Stimulated activated CD8-positive, alpha-beta memory T cell treated with anti-CD3 and anti-CD28 coated beads, Interleukin-12 subunit alpha, Interleukin-12 subunit beta, amount 100 ng/mL, for 24 hours (primary cell): Measurements from ENCODE around the gene HBP1.
"Not testable (repeated sequence)": the region's sequence is repeated elsewhere in the genome, so short reads cannot be mapped to it uniquely, and the experiment has no call there.

ENCODE experiments used
- DNase-seq: peaks from one replicate; pipeline ENCODE4 v3.0.0-alpha.2; 2020; ENCODE audit errors: extremely low read depth

Gene HBP1

DNA sequence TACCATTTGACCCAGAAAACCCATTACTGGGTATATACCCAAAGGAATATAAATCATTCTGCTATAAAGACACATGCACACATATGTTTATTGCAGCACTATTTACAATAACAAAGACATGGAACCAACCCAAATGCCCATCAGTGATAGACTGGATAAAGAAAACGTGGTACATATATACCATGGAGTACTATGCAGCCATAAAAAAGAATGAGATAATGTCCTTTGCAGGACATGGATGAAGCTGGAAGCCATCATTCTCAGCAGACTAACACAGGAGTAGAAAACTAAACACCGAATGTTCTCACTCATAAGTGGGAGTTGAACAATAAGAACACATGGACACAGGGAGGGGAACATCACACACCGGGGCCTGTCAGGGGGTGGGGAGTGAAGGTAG, 13.1 kb upstream of the HBP1 start:
- not testable (repeated sequence) for DNase-seq

DNA sequence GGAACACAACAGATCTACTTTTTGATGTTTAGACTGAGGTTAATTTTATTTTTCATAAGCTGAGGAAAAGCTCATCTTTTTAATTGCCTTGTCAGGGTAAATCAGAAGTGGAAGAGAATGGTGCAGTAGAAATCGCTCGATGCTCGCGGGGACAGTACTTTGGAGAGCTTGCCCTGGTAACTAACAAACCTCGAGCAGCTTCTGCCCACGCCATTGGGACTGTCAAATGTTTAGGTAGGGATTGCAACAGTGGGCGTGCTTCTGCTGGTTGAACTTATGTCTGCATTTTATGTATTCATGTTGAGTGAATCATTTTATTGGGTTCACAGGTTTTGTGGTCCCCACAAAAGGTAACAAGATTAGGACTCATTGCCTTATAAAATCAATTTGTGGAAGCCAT, 11.7 kb upstream of the HBP1 start:
- no peak for DNase-seq

DNA sequence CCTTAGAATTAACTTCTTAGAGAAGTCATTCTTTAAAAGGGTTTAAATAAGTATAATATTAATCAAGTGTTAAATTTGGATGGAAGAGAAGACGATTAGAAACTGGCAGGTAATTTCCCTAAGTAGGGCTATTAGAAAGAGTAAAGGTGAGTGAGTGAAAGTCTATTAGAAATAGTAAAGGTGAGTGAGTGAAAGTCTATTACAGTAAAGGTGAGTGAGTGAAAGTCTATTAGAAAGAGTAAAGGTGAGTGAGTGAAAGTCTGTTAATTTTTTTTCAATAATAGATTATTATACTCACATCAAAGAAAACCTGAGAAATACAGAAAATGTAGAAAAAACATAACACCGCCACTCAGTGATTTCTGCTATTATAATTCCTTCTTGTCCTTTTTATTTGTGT, 10.8 kb upstream of the HBP1 start:
- DNase-seq = no peak

DNA sequence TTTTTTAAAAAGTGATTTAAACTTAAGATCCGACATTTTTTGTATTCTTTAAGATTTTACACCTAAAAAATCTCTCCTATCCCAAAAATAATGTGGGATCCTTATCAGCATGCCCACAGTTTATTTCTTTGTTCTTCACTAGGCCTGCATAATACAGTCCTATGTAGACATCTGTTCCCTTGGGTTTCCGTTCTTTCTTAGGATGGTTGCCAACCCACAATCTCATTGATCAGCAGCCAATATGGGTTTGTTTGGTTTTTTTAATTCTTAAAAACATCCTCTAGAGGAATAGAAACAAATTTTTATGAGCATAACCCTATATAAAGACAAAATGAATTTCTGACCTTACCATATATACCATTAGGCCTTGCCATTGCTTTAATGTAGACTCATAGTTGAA, 8.4 kb upstream of the HBP1 start:
- DNase-seq = no peak

DNA sequence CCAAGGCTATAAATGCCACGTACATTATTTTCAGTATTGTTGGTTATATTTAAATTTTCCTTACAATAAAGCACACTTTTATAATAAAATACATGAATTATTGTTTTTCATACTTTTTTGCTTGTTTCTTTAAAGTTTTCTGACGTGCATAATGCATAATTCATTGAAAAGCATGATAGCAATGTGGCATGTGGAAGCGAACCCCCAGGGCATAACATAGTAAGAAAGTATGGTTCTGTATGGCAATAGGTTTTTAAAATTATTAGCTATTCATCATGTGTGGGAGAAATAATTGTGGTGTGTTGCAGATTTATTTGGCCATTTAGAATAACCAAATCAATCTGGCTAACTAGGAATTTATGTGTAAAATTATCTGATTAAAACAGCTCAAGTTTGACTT, 7.4 kb upstream of the HBP1 start:
- no peak for DNase-seq

DNA sequence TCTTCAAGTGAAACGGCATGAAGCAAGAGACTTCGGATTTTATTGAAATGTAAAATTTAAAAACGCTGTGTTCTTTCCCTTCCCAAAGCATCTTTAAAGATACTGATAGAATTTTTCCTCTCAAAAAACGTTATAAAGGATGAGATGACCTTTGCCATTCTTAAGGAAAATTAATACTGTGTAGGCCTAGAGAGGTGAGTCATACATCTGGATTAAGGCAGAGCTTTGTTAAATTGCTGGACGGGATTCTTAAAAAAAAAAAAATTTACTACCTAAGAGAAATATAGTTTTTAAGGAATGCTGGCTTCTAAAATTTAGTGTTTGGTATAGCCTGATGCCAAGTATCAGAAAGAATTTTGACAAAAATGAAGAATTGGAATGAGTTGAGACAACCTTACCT, 6.3 kb upstream of the HBP1 start:
- no peak for DNase-seq

DNA sequence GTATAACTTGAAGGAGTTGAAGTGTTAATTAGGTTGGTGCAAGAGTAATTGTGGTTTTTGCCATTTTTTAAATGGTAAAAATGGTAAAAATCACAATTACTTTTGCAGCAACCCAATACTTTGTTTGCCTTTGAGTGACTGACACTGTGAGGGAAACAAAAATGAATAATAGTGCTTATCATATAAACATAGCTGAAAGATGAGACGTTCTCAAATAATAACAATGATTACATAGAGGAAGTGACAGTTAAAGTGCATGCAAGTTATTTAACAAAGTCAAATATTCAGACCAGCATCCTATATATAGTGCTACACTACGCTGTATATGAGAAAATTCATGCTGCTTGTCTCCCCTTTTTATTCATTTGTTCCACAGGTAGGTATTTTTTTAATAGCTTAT, 4.7 kb upstream of the HBP1 start:
- no peak for DNase-seq

DNA sequence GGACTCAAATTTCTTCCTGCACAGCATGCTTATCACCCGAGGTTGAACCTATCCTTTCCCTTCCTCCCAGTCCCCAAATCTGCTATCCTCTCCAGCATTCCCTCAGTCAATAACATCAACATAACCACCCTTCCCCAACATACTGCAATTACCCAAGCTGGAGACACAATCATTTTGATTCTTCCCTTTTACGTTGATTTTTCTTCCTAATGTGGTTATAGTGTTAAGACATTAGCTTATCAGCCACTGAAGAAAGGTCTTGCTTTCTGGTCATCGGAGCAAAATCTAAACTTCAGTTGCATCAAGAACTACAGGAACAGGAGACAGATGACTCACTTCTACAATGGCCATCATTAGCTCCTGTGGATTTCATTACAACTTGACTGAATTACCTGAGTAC, 3.5 kb upstream of the HBP1 start:
- DNase-seq = no peak

DNA sequence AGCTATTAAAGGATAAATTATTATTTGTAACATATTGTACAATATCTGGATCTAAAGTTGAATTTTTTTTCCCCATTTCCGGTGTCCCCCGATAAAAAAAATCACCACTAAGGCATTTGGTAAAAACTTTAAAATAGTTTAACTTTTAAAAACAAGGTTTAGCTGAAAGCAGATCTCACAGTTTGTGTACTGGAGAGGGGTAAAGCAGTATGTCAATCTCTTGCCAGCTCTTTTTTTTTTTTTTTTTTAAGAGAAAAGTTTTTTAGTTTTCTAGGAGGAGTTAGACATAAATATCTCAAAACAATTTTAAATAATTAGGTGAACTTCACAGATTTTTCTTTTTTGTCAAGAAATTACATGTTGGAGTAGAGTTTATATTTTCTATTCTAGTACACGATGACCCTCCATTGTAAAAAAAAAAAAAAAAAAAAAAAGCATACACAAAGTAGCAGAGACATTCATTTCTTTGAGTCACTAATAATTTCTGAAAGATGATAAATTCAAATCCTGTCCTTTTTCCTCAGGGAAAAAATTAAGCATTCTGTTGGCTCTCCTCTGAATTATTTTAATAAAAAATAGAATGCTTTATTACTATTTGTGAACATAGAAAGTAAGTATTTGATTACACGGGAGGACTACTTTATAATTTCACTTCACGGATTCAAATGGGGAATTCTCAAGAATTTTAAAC, 1.9 kb upstream of the HBP1 start:
- DNase-seq = no peak

DNA sequence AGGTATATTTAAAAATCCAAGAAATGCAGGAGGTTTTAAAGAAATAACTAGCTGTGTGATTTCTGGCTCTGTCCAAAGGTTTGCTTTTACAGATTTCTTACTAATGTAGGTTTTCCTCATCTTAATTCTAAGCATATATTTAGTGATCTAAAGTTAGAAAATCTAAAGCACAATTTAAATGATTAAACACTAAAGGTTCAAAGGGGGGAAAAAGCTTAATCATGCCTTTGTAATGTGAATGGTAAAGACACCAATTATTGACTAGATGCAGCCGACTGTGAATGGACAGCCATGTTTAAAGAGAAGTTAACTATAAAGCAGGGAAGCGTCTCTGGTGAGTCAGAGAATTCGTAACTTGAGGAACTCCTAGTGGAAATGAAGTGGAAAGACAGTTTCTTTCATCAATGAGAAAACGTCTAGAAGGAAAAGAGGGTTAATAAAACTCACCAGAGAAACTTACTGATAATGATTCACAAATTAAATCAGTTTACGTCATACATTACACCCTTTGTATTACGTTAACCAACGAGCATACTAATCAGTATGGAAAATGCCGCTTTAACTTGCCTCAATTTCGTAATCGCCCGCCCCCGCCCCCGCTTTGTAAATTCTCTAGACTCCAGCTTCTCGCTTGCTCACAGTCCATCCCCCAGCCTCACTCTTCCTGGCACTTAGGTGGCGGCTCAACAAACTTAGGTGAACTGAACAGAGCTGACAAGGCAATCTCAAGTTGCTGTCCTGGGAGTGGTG, 1.1 kb upstream of the HBP1 start:
- DNase-seq = no peak

DNA sequence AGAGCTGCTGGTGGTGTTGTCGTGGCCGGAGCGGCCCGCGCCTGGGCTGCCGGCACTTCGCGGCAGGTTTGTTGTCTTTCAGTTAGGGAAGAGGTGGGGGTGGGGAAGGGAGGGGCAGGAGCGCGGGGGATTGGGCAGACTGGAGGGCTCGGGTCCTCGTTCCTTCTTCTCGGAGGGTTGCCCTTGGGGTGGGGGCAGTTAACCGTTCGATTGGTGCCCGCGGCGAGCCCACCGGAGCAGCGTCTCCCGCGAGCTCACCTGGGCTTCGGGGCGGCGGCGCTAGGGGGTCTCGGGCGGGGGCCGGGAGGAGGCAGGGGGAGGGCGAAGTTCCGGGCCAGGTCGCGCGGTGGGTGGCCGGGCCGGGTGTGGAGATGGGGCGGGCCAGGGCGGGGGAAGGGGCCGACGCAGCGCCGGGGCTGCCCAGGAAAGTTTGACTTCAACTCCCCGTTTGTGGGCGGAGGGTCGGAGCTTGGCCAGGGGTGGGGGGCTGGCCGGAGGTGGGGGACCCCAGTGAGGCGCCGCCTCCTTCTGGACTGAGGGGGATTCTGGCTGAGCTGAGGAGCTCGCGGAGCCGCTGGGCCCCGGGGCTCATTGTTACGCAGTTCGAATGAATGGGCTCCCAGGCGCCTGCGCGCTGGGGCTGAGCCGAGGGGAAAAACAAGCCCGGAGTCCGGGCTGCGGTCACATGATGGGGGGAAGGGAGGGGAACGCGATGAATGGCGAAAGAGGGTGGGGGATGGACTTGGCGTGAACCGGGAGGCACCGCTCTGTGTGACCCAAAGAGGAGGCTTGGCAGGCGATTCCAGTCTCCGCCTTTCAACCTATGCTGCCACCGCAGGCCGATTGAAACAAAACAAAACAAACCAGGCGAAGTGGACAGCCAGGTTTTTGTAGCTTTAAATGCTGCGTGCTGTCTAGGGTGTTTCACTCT, 582 bp downstream of the HBP1 start:
- DNase-seq = peak; percentile 74

DNA sequence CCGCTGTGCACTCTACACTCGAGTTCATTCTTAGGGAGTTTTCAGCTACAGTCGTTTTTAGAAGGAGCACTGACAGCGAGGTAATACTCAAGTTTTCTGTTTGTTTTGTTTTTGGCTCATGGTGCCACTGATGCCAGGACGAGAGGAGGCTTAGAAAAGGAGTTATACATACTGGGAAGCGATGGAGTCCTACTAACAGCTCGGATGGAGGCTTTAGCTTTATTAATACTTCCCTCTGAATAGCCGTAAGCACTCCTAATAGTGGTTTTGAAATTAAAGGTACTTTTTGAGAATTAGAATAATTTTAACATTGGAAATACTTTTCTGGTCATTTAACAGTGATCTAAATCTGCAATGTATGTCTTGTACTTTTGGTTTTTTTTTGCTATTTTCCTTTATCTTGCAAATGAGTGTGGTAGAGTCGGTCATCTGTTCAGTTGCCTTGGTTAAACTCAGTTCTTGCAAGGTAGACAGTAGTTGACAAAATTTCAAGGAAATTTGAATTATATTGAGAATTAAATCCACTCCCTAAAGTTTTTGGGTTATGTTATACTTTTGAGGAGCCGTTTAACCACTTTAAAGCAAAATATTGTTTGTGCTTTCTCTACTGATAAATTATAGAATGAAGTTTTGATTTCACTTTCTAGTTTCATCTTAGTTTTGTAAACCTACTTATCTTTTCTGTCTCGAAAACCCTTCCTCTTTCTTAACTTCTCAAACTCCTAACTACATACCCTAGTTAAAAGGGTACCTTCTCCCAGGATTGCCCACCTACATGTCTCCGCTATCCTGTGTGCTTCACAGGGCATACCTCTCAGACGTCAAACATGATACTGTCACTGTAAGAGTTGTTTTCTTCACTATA, 1.5 kb downstream of the HBP1 start:
- no peak for DNase-seq

DNA sequence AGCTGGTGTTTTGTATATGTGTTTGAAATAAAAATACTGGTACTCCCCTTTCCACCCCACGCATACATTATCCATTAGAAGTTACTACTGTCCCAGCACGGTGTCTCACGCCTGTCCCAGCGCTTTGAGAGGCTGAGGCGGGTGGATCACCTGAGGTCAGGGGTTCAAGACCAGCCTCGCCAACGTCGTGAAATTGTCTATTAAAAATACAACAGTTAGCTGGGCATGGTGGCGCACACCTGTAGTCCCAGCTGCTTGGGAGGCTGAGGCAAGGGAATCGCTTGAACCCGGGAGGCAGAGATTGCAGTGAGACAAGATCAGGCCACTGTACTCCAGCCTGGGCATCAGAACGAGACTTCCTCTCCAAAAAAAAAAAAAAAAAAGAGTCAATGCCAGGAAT, 2.7 kb downstream of the HBP1 start:
- DNase-seq = no peak

DNA sequence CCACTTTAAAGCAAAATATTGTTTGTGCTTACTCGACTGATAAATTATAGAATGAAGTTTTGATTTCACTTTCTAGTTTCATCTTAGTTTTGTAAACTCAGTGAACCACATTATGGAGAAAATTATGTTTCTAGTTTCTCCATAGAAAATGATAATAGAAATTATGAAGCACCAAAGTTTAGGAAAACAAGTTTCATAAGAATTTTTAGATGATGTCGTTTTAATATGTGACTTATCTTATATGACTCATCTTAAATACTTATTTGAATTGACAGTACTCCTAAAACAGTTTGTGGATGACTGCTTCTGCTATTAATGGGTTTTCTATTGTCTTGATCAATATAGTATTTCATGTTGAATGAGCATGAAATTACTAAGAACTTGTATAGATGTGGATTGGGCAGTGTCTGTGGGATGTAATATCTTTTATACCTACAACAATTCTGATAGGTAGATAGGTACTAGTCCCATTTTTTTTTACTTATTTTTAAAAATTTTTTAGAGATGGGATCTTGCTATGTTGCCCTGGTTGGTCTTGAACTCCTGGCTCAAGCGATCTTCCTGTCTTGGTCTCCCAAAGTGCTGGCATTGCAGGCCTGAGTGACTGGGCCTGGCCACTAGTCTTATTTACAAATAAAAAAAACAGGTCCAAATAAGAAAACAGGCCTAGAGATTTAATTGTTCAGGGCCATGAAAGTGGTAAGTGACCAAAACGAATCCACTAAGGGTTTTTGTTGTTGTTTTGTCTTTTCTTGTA, 3.7 kb downstream of the HBP1 start:
- DNase-seq = no peak

DNA sequence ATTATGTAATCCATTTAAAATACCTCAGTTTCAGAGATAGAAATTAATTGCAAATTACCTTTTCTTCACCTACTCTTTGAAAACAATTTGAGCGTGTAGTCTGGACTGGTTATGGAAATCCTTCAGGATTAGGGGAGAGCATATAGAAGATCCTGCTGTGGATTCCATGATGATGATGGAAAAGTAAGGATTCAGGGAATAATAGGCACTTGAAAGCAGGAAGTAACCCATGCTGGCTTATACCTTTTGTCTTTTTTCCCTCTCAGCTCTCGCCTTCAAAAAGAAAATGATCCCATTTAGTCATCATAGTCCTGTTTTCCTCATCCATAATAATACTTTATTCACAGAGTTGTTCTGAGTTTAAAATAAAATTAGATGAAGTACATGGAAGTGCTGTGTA, 4.4 kb downstream of the HBP1 start:
- no peak for DNase-seq

DNA sequence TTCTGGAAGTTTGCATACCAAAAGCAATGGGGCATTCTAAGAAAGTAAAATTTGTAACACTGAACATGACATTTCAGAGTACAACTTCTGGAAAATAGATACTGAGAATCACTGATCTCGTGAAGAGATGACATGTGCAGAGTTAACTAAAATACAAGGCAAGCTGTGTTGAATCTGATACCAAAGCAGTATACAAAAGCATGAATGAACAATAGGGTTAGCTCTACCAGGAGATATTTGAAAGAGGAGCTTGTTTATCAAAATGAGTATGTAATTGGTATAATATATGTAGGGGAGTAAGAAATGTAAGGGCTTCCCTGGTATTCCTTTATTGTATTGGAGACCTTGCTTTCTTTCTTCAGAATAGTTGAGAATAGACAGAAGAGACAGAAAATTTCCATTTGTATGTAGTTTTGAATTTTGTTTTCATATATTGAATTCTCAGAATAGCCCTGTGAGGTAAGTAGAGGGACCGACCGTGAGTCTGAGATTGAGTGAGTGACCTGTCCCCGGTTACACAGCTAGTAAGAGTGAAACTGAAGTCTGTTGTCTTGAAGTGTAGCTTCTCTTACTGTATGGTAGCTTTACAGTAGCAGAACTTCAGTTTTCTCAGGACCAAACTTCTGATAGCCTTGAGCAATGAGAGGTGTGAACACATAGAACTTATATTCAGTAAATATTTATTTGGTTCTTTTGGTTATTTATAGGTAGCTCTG, 5.0 kb downstream of the HBP1 start:
- DNase-seq = no peak

DNA sequence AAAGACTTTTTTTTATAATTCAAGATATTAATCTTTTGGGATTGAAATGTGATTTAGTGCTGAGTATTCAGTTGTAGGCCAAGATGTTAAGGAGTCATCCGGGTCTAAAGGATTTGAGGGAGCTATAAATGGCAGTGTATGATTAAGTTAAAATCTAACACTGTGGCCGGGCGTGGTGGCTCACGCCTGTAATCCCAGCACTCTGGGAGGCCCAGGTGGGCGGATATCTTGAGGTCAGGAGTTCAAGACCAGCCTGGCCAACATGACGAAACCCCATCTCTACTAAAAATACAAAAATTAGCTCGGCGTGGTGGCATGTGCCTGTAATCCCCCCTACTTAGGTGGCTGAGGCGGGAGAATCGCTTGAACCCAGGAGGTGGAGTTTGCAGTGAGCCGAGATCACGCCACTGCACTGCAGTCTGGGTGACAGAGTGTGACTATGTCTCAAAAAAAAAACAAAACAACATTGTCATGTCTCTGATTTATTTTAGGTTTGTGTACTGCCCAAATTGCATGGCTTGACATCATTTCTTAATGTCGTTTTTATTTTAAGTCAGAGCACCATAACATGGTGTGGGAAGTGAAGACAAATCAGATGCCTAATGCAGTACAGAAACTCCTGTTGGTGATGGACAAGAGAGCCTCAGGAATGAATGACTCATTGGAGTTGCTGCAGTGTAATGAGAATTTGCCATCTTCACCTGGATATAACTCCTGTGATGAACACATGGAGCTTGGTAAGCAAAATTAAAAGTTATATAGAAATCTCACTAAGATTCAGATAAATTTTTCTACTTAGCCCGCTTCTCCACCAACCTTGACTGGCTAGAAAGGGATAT, 10.7 kb downstream of the HBP1 start:
- DNase-seq = no peak

DNA sequence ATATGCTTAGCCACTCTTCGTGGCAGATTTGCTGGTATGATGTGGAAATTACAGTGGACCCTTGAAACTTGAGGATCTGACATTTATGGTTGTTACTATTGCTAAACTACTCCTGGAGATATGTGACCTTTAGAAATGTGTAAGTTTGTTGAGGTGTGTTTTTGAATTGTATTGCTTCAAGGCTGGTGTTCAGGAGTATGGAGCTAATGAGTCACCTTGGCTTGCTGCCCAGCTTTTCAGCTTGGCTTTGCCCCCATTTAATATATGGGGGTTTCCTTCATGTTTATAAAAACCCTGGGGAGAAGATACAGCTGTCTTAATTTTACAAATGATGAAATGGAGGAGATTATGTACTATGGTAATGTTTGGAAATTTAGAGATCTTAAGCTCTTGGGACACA, 11.6 kb downstream of the HBP1 start:
- DNase-seq = peak; percentile 26

DNA sequence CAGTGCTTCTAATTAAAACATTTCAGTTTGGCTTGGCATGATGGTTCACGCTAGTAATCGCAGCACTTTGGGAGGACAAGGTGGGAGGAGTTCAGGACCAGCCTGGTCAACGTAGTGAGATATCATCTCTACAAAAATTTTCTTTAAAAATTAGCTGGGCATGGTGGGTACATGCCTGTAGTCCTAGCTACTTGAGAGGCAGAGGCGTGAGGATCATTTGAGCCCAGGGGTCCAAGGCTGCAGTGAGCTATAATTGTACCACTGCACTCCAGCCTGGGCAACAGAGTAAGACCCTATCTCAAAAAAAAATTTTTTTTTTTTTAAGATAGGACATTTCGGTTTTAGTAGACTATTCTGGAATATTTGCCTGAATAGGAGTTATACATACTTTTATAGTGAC, 12.4 kb downstream of the HBP1 start:
- DNase-seq = no peak
